Ovary (tissue), 9 donors: ENCODE measurements around the gene JMJD7. TPM values are rescaled to one million over a fixed set of nuclear protein-coding genes. Genes with fewer than 3 reads are reported as not detected.

Experiments used
- DNase-seq, 5 donors: peaks; one replicate each; pipeline ENCODE4 v3.0.0-alpha.2; 2019 to 2020
- H3K27ac ChIP-seq, 2 donors: fragments of 200-600 bp; one replicate each; pipeline versions ENCODE4 v1.5.1 to v1.8.0; 2019 to 2022
- H3K27me3 ChIP-seq: fragments of 200-600 bp; one replicate; pipeline ENCODE4 v1.8.0; 2022
- H3K36me3 ChIP-seq: fragments of 200-600 bp; sonication (generic); one replicate; pipeline ENCODE4 v1.5.1; 2019
- H3K4me1 ChIP-seq: one replicate; pipeline ENCODE4 v1.8.1; 2013; ENCODE audit warnings: mild to moderate bottlenecking, moderate library complexity; ENCODE audit not compliant: insufficient read depth
- H3K4me3 ChIP-seq: fragments of 200-600 bp; sonication (generic); one replicate; pipeline ENCODE4 v1.5.1; 2017
- H3K9me3 ChIP-seq, 2 donors: fragments of 200-600 bp in 1 of 2; sonication (generic) in 1 of 2; one replicate each; pipeline versions ENCODE4 v1.5.1 to v1.8.1; 2013 to 2019; ENCODE audit warnings: mild to moderate bottlenecking in 1 of 2, moderate library complexity in 1 of 2
- EP300 ChIP-seq: sonication (generic); formaldehyde crosslinking; IDR thresholded peaks from one replicate; pipeline ENCODE4 v1.6.1; 2017; ENCODE audit warnings: antibody characterized with exemption
- POLR2A ChIP-seq: fragments of 450-650 bp; IDR thresholded peaks from one replicate; pipeline ENCODE4 v1.6.1; 2017; ENCODE audit warnings: antibody characterized with exemption, mild to moderate bottlenecking, moderate library complexity
- WGBS, 3 donors: extraction: QIAGEN DNeasy Blood & Tissue Kit in 1 of 3; methylation state at CpG; one replicate each; pipeline versions ENCODE4 v1.1.5 to v1.1.7; 2013 to 2017; 5-methylcytosine and 5-hydroxymethylcytosine counted together
- intact Hi-C, 4 donors: fragments of 100-400 bp; cut with DNase I; formaldehyde crosslinking; loops; one replicate each; pipeline versions ENCODE4 v1.11.0 to v1.15.1; 2022 to 2023
- polyA plus RNA-seq, 2 donors: library from polyadenylated mRNA; stranded (reverse); fragments of 200-250 nt in 1 of 2; fragments of 350-450 nt in 1 of 2; fragmentation: Illumina TruSeq in 1 of 2; extraction: RNeasy Lipid Tissue Mini Kit (QIAGEN cat#74804) in 1 of 2; gene quantifications; one replicate each; pipeline ENCODE4 v1.2.3, GENCODE V29; 2013 to 2014
- total RNA-seq, 7 donors: library from RNA; depleted of rRNA in 2 of 7; stranded (reverse); fragments of >200 nt in 2 of 7; fragmentation: NEBNext Ultra II Directional in 3 of 7; extraction: Animal tissue kit (Norgen Biotek cat#: 25700) in 3 of 7; gene quantifications; one replicate each; pipeline versions ENCODE4 v1.1.0 to v1.2.4, GENCODE V29; 2016 to 2023
- TF ChIP-seq, protein P1 (sequence below), 3 donors: fragments of 450-650 bp in 2 of 3; fragments of 200-600 bp in 1 of 3; IDR thresholded peaks; one replicate each; pipeline versions ENCODE4 v1.5.1 to v1.8.0; 2016 to 2022; ENCODE audit warnings: antibody characterized with exemption in 3 of 3, mild to moderate bottlenecking in 1 of 3
- donor health status: DM: no; HTN: no; CAD: no; lungs with moderate emphysema.
- donor health status: DM: no; HTN: no; CAD: no.
- donor health status: Bipolar disorder and iron deficiency.
- donor health status: DM: yes; HTN: yes; CAD: no.
- donor health status: DM: no; HTN: no; CAD: no.
- donor health status: DM: yes; HTN: yes; CAD: no.

The JMJD7 gene
- total and polyA plus RNA-seq, 9 donors, result 3.0 to 21.4 (median 14.9) TPM

DNA sequence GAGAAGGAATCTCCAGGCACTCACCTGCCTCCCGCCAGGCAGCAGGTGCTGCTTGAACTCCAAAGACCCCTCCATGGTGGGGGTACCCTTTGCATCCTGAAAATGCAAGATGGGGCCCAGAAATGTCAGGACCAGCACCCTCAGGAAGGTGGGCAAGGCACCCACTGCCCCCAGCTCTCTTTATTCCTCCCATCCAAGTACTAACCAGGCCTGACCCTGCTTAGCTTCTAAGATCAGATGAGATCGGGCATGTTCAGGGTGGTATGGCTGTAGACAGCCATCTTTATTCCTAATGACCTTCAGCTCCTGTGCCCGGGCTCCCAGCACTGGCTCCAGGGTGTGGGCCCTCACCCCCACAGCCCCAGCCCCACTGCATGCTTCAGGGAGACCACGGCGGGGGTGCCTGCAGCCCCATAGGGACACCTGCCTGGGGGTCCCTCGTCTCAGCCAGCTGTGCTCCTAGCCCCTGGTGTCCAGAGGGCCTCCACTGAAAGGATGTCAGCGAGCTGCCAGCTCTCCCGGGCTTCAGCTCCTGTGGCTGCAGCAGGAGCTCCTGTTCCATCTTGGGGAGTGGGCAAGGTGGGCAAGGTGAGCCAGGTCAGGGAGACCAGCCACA lies 24.0 kb downstream of the JMJD7 start:
- WGBS, 3 donors, result 58 to 70% (median 62%) methylated on average over 8 of the region's 8 CpGs
- Histone ChIP-seq H3K27ac (no peak overlapping the region), H3K27me3 (no peaks in the 10 kb centered on the region), H3K4me3 (no peak overlapping the region), H3K36me3 (no peaks in the 10 kb centered on the region), H3K9me3 (no peaks in the 10 kb centered on the region), H3K4me1 (peaks cover 3% of the 10 kb centered on the region)
- TF ChIP-seq EP300, result no peak
- no peak for TF ChIP-seq POLR2A
- TF ChIP-seq, protein P1, sequence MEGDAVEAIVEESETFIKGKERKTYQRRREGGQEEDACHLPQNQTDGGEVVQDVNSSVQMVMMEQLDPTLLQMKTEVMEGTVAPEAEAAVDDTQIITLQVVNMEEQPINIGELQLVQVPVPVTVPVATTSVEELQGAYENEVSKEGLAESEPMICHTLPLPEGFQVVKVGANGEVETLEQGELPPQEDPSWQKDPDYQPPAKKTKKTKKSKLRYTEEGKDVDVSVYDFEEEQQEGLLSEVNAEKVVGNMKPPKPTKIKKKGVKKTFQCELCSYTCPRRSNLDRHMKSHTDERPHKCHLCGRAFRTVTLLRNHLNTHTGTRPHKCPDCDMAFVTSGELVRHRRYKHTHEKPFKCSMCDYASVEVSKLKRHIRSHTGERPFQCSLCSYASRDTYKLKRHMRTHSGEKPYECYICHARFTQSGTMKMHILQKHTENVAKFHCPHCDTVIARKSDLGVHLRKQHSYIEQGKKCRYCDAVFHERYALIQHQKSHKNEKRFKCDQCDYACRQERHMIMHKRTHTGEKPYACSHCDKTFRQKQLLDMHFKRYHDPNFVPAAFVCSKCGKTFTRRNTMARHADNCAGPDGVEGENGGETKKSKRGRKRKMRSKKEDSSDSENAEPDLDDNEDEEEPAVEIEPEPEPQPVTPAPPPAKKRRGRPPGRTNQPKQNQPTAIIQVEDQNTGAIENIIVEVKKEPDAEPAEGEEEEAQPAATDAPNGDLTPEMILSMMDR (IDR thresholded peaks at IDR 0.05), result no peak
- DNase-seq, result no peak
- intact Hi-C loops, result no loop called here

- no peak overlapping the region for H3K4me3 ChIP-seq
- H3K36me3 ChIP-seq, result no peaks in the 10 kb centered on the region
- intact Hi-C loops, result no loop called here
- TF ChIP-seq POLR2A (no peak), EP300 (no peak)
- TF ChIP-seq, protein P1 (IDR thresholded peaks at IDR 0.05), result no peak
- peaks cover 3% of the 10 kb centered on the region for H3K4me1 ChIP-seq
- no peaks in the 10 kb centered on the region for H3K9me3 ChIP-seq
- H3K27me3 ChIP-seq, result no peaks in the 10 kb centered on the region
- DNase-seq, result no peak
- H3K27ac ChIP-seq, result no peak overlapping the region
- 44 to 53% (median 49%) methylated on average over 16 to 17 of the region's 17 CpGs for WGBS, 3 donors
These were observed 25.1 kb downstream of the JMJD7 start for GRCh38 chr15:41852736-41853590.

DNA sequence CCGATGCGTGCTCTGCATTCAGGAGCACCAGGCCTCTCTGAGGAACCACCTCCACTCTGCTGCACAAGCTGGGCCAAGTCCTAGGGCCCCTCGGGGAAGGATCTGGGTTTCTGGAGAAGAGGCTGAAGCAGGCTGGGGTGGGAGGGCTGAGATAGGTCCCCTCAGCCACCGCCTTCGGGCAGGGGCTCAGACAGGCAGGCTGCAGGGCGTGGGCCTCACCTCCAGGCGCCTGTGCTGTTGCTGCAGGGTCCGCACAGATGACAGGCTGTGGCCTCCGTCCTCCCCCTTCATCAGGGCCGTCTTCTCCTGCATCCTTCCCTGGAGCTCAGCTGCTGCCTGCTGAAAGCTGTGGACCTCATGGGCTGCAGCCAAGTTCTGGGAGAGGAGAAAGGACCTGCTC lies 25.9 kb downstream of the JMJD7 start:
- H3K27ac ChIP-seq, result no peak overlapping the region
- no peaks in the 10 kb centered on the region for H3K36me3 ChIP-seq
- H3K27me3 ChIP-seq, result no peaks in the 10 kb centered on the region
- no peaks in the 10 kb centered on the region for H3K9me3 ChIP-seq
- WGBS, 3 donors, result 65 to 77% (median 68%) methylated on average over 10 of the region's 10 CpGs
- intact Hi-C loops, result no loop called here
- H3K4me1 ChIP-seq, result peaks cover 3% of the 10 kb centered on the region
- no peak for DNase-seq
- H3K4me3 ChIP-seq, result no peak overlapping the region
- TF ChIP-seq EP300 (no peak), POLR2A (no peak)
- TF ChIP-seq, protein P1 (IDR thresholded peaks at IDR 0.05), result no peak

DNA sequence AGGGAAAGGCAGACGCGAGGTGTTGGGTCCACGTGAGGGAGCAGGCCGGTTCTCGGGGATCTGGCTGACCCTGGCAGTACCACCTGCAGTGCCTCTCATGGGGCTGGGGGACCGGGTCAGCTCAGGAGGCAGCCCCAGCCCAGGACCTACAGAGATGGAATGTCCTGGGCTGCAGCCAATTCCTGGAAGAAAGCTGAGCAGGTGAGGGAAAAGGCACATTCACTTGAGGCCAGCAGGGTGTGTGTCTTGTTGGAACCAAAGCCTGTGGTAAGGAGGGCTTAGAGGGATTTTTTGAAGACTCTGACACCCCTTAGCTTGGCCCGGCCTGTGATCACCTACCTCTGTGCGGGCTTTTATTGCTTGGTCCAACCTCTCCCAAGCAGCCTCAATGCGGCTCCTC lies 26.6 kb downstream of the JMJD7 start:
- Histone ChIP-seq H3K27me3 (no peaks in the 10 kb centered on the region), H3K9me3 (no peaks in the 10 kb centered on the region), H3K4me3 (no peak overlapping the region), H3K4me1 (peaks cover 3% of the 10 kb centered on the region), H3K27ac (no peak overlapping the region), H3K36me3 (no peaks in the 10 kb centered on the region)
- WGBS, 3 donors, result 89 to 91% (median 91%) methylated on average over 9 of the region's 9 CpGs
- TF ChIP-seq EP300 (no peak), POLR2A (no peak)
- TF ChIP-seq, protein P1 (IDR thresholded peaks at IDR 0.05), result no peak
- no peak for DNase-seq
- intact Hi-C loops, result no loop called here
